ENCODE measurements around the gene COL21A1.

COL21A1 gene

DNA sequence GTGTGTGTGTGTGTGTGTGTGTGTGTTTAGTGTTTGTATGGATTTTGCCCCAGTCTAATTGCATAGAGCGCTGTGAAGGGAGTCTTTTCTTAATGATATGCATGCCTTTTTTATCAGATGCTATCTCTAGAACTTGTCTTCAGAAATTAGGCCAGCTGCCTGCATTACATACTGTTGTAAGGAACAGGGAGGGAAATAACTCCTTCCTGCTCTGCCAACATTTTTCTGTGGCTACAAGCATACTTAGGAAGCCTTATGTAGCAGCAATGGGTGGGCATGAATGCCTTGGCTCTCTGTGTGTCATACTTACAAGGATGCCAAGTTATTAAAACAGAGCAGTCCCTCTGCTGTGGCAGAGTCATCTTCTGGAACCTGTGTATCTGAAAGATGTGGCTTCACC is 8.0 kb upstream of the COL21A1 start:
- no peak overlapping the region for H2BK120ac ChIP-seq (ENCODE audit: low read depth, low read length)
- H3K4me1 ChIP-seq (ENCODE audit: control insufficient read depth, insufficient read depth, low read depth, low read length) = peaks cover 2% of the 10 kb centered on the region
- H3K4me2 ChIP-seq (ENCODE audit: low read length, poor library complexity, severe bottlenecking) = no peak overlapping the region
- H2AFZ ChIP-seq (ENCODE audit: low read depth, low read length) = no peak overlapping the region
- H2BK12ac ChIP-seq (ENCODE audit: low read length in 2 of 2) = no peak overlapping the region
- no peak overlapping the region for H3K18ac ChIP-seq (ENCODE audit: low read depth in 1 of 2, low read length in 2 of 2)
- no peak overlapping the region for H2AK5ac ChIP-seq (ENCODE audit: low read length, severe bottlenecking)
- no peaks in the 10 kb centered on the region for H3K36me3 ChIP-seq (ENCODE audit: control insufficient read depth in 1 of 2, insufficient read depth in 2 of 2, low read depth in 1 of 2, low read length in 2 of 2)
- H3K23ac ChIP-seq (ENCODE audit: low read length in 2 of 2) = no peak overlapping the region
- H3K27me3 ChIP-seq (ENCODE audit: control insufficient read depth in 1 of 2, insufficient read depth in 1 of 2, low read length in 2 of 2) = no peaks in the 10 kb centered on the region
- H2BK5ac ChIP-seq (ENCODE audit: low read depth, low read length, poor library complexity, severe bottlenecking) = no peak overlapping the region
- no CpG with 5 or more reads among the region's 1 CpG for WGBS
- H4K8ac ChIP-seq (ENCODE audit: low read length) = no peak overlapping the region
- no peaks in the 10 kb centered on the region for H3K9me3 ChIP-seq (ENCODE audit: control insufficient read depth, low read length)
- H2BK15ac ChIP-seq (ENCODE audit: low read depth, poor library complexity, severe bottlenecking) = no peak overlapping the region
- H4K91ac ChIP-seq (ENCODE audit: low read length) = no peak overlapping the region
- H3K79me1 ChIP-seq (replicated peaks; ENCODE audit: low read length, poor library complexity, severe bottlenecking) = no peaks in the 10 kb centered on the region
- H3K9ac ChIP-seq (ENCODE audit: low read length) = no peak overlapping the region
- no peak overlapping the region for H3K27ac ChIP-seq (ENCODE audit: low read length, poor library complexity, severe bottlenecking)
- DNase-seq = no peak
- no peak overlapping the region for H3K14ac ChIP-seq (ENCODE audit: low read length in 2 of 2)
- H3K4me3 ChIP-seq (ENCODE audit: insufficient read depth in 1 of 2, low read depth in 1 of 2, low read length in 2 of 2) = no peak overlapping the region
- H3K4ac ChIP-seq (ENCODE audit: low read depth in 1 of 2, low read length in 2 of 2) = no peak overlapping the region

DNA sequence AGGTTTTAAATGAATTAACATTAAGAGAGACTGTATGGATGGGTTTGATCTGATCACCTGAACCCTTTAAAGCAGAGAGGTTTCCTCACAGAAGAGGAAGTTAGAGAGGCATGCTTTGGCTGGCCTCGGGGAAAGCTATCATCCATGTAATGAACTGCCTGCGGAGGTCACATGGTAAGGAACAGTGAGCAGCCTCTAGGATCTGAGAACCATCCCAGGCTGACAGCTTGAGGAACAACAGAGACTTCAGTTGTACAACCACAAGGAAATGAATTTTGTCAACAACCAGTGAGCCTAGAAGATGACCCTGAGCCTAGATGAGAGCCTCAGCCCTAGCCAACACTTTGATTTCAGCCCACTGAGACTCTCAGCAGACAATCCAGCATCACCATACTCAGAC is 2.9 kb upstream of the COL21A1 start:
- Histone ChIP-seq H3K27ac (ENCODE audit: low read length, poor library complexity, severe bottlenecking) (no peak overlapping the region), H3K4ac (ENCODE audit: low read depth in 1 of 2, low read length in 2 of 2) (no peak overlapping the region), H3K4me2 (ENCODE audit: low read length, poor library complexity, severe bottlenecking) (no peak overlapping the region), H3K4me3 (ENCODE audit: insufficient read depth in 1 of 2, low read depth in 1 of 2, low read length in 2 of 2) (no peak overlapping the region), H3K23ac (ENCODE audit: low read length in 2 of 2) (no peak overlapping the region), H2BK120ac (ENCODE audit: low read depth, low read length) (no peak overlapping the region), H3K36me3 (ENCODE audit: control insufficient read depth in 1 of 2, insufficient read depth in 2 of 2, low read depth in 1 of 2, low read length in 2 of 2) (no peaks in the 10 kb centered on the region), H3K14ac (ENCODE audit: low read length in 2 of 2) (no peak overlapping the region), H4K91ac (ENCODE audit: low read length) (no peak overlapping the region), H3K79me1 (replicated peaks; ENCODE audit: low read length, poor library complexity, severe bottlenecking) (no peaks in the 10 kb centered on the region), H2BK12ac (ENCODE audit: low read length in 2 of 2) (no peak overlapping the region), H4K8ac (ENCODE audit: low read length) (no peak overlapping the region), H3K4me1 (ENCODE audit: control insufficient read depth, insufficient read depth, low read depth, low read length) (peaks cover 5% of the 10 kb centered on the region), H2BK5ac (ENCODE audit: low read depth, low read length, poor library complexity, severe bottlenecking) (no peak overlapping the region), H3K9me3 (ENCODE audit: control insufficient read depth, low read length) (no peaks in the 10 kb centered on the region), H2AFZ (ENCODE audit: low read depth, low read length) (no peak overlapping the region), H3K18ac (ENCODE audit: low read depth in 1 of 2, low read length in 2 of 2) (no peak overlapping the region), H3K9ac (ENCODE audit: low read length) (no peak overlapping the region), H2BK15ac (ENCODE audit: low read depth, poor library complexity, severe bottlenecking) (no peak overlapping the region), H2AK5ac (ENCODE audit: low read length, severe bottlenecking) (no peak overlapping the region), H3K27me3 (ENCODE audit: control insufficient read depth in 1 of 2, insufficient read depth in 1 of 2, low read length in 2 of 2) (peaks cover 0 to 4% of the 10 kb centered on the region in 2 experiments)
- 5% methylated on average over 2 of the region's 2 CpGs for WGBS
- DNase-seq = peak; percentile 62

DNA sequence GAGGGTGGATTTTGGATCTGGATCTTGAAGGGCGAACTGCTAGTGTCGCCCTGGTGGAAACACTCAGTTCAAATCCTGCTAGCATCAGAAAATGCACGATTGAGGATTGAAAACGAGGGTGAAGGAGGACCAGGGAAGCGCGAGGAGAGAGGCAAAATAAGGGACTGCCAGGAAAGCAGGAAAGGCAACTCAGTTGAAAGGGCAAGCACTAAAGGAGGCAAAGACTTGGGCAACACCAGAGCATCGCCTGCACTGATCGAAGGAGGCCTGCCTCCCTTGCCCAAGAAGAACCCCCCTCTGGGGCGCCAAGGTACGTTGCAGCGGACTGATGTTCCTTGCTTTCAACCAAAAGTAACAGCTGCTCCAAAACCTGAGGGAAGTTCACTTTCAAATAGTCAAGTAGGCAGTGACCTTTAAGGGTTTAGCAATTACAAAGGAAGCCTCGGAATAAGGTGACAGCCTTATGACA is 308 bp upstream of the COL21A1 start:
- no peaks in the 10 kb centered on the region for H3K9me3 ChIP-seq (ENCODE audit: control insufficient read depth, low read length)
- 19% methylated on average over 12 of the region's 12 CpGs for WGBS
- H3K23ac ChIP-seq (ENCODE audit: low read length in 2 of 2) = no peak overlapping the region
- H2BK120ac ChIP-seq (ENCODE audit: low read depth, low read length) = no peak overlapping the region
- peak overlapping the region in 1 of 2 experiments; percentile 61 for H3K18ac ChIP-seq (ENCODE audit: low read depth in 1 of 2, low read length in 2 of 2)
- peak overlapping the region; percentile 93 for H3K4me2 ChIP-seq (ENCODE audit: low read length, poor library complexity, severe bottlenecking)
- H3K14ac ChIP-seq (ENCODE audit: low read length in 2 of 2) = no peak overlapping the region
- no peaks in the 10 kb centered on the region for H3K36me3 ChIP-seq (ENCODE audit: control insufficient read depth in 1 of 2, insufficient read depth in 2 of 2, low read depth in 1 of 2, low read length in 2 of 2)
- DNase-seq = no peak
- H2AFZ ChIP-seq (ENCODE audit: low read depth, low read length) = peak overlapping the region; percentile 64
- no peak overlapping the region for H2AK5ac ChIP-seq (ENCODE audit: low read length, severe bottlenecking)
- no peak overlapping the region for H3K4ac ChIP-seq (ENCODE audit: low read depth in 1 of 2, low read length in 2 of 2)
- no peak overlapping the region for H4K8ac ChIP-seq (ENCODE audit: low read length)
- peak overlapping the region; percentile 78 for H3K9ac ChIP-seq (ENCODE audit: low read length)
- H3K27me3 ChIP-seq (ENCODE audit: control insufficient read depth in 1 of 2, insufficient read depth in 1 of 2, low read length in 2 of 2) = peaks cover 0 to 4% of the 10 kb centered on the region in 2 experiments
- no peak overlapping the region for H2BK5ac ChIP-seq (ENCODE audit: low read depth, low read length, poor library complexity, severe bottlenecking)
- no peak overlapping the region for H4K91ac ChIP-seq (ENCODE audit: low read length)
- no peak overlapping the region for H2BK12ac ChIP-seq (ENCODE audit: low read length in 2 of 2)
- no peak overlapping the region for H2BK15ac ChIP-seq (ENCODE audit: low read depth, poor library complexity, severe bottlenecking)
- H3K4me3 ChIP-seq (ENCODE audit: insufficient read depth in 1 of 2, low read depth in 1 of 2, low read length in 2 of 2) = peak overlapping the region; percentile 61 to 85
- H3K27ac ChIP-seq (ENCODE audit: low read length, poor library complexity, severe bottlenecking) = no peak overlapping the region
- no peaks in the 10 kb centered on the region for H3K79me1 ChIP-seq (replicated peaks; ENCODE audit: low read length, poor library complexity, severe bottlenecking)
- H3K4me1 ChIP-seq (ENCODE audit: control insufficient read depth, insufficient read depth, low read depth, low read length) = peaks cover 5% of the 10 kb centered on the region

DNA sequence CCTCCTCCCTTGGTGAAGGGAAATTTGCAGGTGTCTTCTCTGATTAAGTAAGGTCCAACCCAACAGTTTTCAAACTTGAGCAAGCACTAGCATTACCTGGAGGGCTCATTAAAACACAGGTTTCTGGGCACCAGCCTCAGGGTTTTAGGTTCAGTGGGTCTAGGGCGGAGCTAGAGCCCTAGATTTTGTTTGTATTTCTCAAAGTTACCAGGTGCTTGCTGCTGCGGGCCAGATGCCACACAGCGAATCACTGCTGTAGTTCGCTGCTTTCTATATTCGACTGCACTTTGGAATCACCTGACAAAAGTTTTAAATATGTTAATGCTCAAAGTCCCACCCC is 869 bp downstream of the COL21A1 start:
- peaks cover 0 to 4% of the 10 kb centered on the region in 2 experiments for H3K27me3 ChIP-seq (ENCODE audit: control insufficient read depth in 1 of 2, insufficient read depth in 1 of 2, low read length in 2 of 2)
- no peak overlapping the region for H2BK12ac ChIP-seq (ENCODE audit: low read length in 2 of 2)
- no peak overlapping the region for H3K27ac ChIP-seq (ENCODE audit: low read length, poor library complexity, severe bottlenecking)
- H3K14ac ChIP-seq (ENCODE audit: low read length in 2 of 2) = no peak overlapping the region
- H3K79me1 ChIP-seq (replicated peaks; ENCODE audit: low read length, poor library complexity, severe bottlenecking) = no peaks in the 10 kb centered on the region
- H3K9me3 ChIP-seq (ENCODE audit: control insufficient read depth, low read length) = no peaks in the 10 kb centered on the region
- H3K4me3 ChIP-seq (ENCODE audit: insufficient read depth in 1 of 2, low read depth in 1 of 2, low read length in 2 of 2) = peak overlapping the region in 1 of 2 experiments; percentile 85
- no peaks in the 10 kb centered on the region for H3K36me3 ChIP-seq (ENCODE audit: control insufficient read depth in 1 of 2, insufficient read depth in 2 of 2, low read depth in 1 of 2, low read length in 2 of 2)
- peak overlapping the region in 1 of 2 experiments; percentile 16 for H3K4ac ChIP-seq (ENCODE audit: low read depth in 1 of 2, low read length in 2 of 2)
- H3K23ac ChIP-seq (ENCODE audit: low read length in 2 of 2) = no peak overlapping the region
- H2BK15ac ChIP-seq (ENCODE audit: low read depth, poor library complexity, severe bottlenecking) = no peak overlapping the region
- 37% methylated on average over 5 of the region's 5 CpGs for WGBS
- no peak overlapping the region for H2BK5ac ChIP-seq (ENCODE audit: low read depth, low read length, poor library complexity, severe bottlenecking)
- no peak overlapping the region for H4K8ac ChIP-seq (ENCODE audit: low read length)
- H3K18ac ChIP-seq (ENCODE audit: low read depth in 1 of 2, low read length in 2 of 2) = no peak overlapping the region
- no peak overlapping the region for H2AK5ac ChIP-seq (ENCODE audit: low read length, severe bottlenecking)
- DNase-seq = no peak
- peak overlapping the region; percentile 14 for H2AFZ ChIP-seq (ENCODE audit: low read depth, low read length)
- peak overlapping the region; percentile 93 for H3K4me2 ChIP-seq (ENCODE audit: low read length, poor library complexity, severe bottlenecking)
- no peak overlapping the region for H2BK120ac ChIP-seq (ENCODE audit: low read depth, low read length)
- H3K9ac ChIP-seq (ENCODE audit: low read length) = peak overlapping the region; percentile 78
- no peak overlapping the region for H4K91ac ChIP-seq (ENCODE audit: low read length)
- peaks cover 5% of the 10 kb centered on the region for H3K4me1 ChIP-seq (ENCODE audit: control insufficient read depth, insufficient read depth, low read depth, low read length)
